Body of pancreas (tissue), 4 donors: ENCODE measurements around the gene IL21R.
"Not testable (repeated sequence)": the region's sequence is repeated elsewhere in the genome, so short reads cannot be mapped to it uniquely, and the experiment has no call there.

ENCODE experiments used
- POLR2A ChIP-seq, 3 donors: fragments of 450-650 bp; IDR thresholded peaks; one replicate each; pipeline ENCODE4 v1.6.1; 2016; ENCODE audit warnings: antibody characterized with exemption in 3 of 3, mild to moderate bottlenecking in 2 of 3
- TF ChIP-seq, protein P1 (sequence below), 7 experiments: fragments of 450-650 bp in 4 of 7; fragments of 200-600 bp in 3 of 7; sonication (generic) in 3 of 7; IDR thresholded peaks; one replicate each; pipeline ENCODE4 v1.5.1; 2016 to 2019; ENCODE audit warnings: antibody characterized with exemption in 7 of 7

- TF ChIP-seq, protein P1, sequence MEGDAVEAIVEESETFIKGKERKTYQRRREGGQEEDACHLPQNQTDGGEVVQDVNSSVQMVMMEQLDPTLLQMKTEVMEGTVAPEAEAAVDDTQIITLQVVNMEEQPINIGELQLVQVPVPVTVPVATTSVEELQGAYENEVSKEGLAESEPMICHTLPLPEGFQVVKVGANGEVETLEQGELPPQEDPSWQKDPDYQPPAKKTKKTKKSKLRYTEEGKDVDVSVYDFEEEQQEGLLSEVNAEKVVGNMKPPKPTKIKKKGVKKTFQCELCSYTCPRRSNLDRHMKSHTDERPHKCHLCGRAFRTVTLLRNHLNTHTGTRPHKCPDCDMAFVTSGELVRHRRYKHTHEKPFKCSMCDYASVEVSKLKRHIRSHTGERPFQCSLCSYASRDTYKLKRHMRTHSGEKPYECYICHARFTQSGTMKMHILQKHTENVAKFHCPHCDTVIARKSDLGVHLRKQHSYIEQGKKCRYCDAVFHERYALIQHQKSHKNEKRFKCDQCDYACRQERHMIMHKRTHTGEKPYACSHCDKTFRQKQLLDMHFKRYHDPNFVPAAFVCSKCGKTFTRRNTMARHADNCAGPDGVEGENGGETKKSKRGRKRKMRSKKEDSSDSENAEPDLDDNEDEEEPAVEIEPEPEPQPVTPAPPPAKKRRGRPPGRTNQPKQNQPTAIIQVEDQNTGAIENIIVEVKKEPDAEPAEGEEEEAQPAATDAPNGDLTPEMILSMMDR (IDR thresholded peaks at IDR 0.05): not testable (repeated sequence)
- TF ChIP-seq POLR2A (IDR thresholded peaks at IDR 0.05): not testable (repeated sequence)
Observed at GRCh38 chr16:27409958-27410357, 8.0 kb downstream of the IL21R start.
